ENCODE measurements around the gene PRKCZ. TPM values are rescaled to one million over a fixed set of nuclear protein-coding genes. Genes with fewer than 3 reads are reported as not detected.
"Not testable (repeated sequence)": the region's sequence is repeated elsewhere in the genome, so short reads cannot be mapped to it uniquely, and the experiment has no call there.

PRKCZ gene
- total and polyA plus RNA-seq, 4 experiments from 2014 or later, result 13.5 to 40.7 (median 23.0) TPM

- H3K9me3 ChIP-seq (ENCODE audit: control insufficient read depth in 1 of 2, low read length in 2 of 2), result no peaks in the 10 kb centered on the region
- no peaks in the 10 kb centered on the region for H3K36me3 ChIP-seq (ENCODE audit: insufficient read depth, low read length)
- no peaks in the 10 kb centered on the region for H3K9me3 Mint-ChIP-seq
- ChIA-PET CTCF (ENCODE audit: partially characterized antibody) (no interaction called here), POLR2A (ENCODE audit: partially characterized antibody) (no interaction called here)
- H3K27ac ChIP-seq (ENCODE audit: low read depth, low read length), result no peak overlapping the region
- no peaks in the 10 kb centered on the region for H3K27me3 ChIP-seq (ENCODE audit: insufficient read depth, low read length)
- no peaks in the 10 kb centered on the region for H3K27me3 Mint-ChIP-seq
- no peaks in the 10 kb centered on the region for H3K4me1 ChIP-seq (ENCODE audit: insufficient read depth, low read length)
- no peak overlapping the region for H3K4me3 ChIP-seq (ENCODE audit: low read length in 2 of 2)
- intact Hi-C loops (cut with micrococcal nuclease), result no loop called here
- peaks cover 2 to 4% (median 3%) of the 10 kb centered on the region in 4 donors for H3K4me1 Mint-ChIP-seq
- H3K27ac Mint-ChIP-seq, result no peak overlapping the region
- H3K36me3 Mint-ChIP-seq, result no peaks in the 10 kb centered on the region
- H3K4me3 Mint-ChIP-seq, result no peak overlapping the region
- no peak for DNase-seq
Measured at GRCh38 chr1:2110191-2110737, 60.1 kb downstream of the PRKCZ start.

- ChIA-PET CTCF (ENCODE audit: partially characterized antibody) (no interaction called here), POLR2A (ENCODE audit: partially characterized antibody) (no interaction called here)
Measured at GRCh38 chr1:2110738-2111673, 60.8 kb downstream of the PRKCZ start.

GRCh38 chr1:2111674-2112035, 61.4 kb downstream of the PRKCZ start:
- Histone ChIP-seq H3K27ac (ENCODE audit: low read depth, low read length) (no peak overlapping the region), H3K4me1 (ENCODE audit: insufficient read depth, low read length) (no peaks in the 10 kb centered on the region), H3K4me3 (ENCODE audit: low read length in 2 of 2) (no peak overlapping the region), H3K9me3 (ENCODE audit: control insufficient read depth in 1 of 2, low read length in 2 of 2) (no peaks in the 10 kb centered on the region), H3K27me3 (ENCODE audit: insufficient read depth, low read length) (no peaks in the 10 kb centered on the region), H3K36me3 (ENCODE audit: insufficient read depth, low read length) (no peaks in the 10 kb centered on the region)
- Mint-ChIP-seq H3K36me3 (peaks cover 0 to 4% of the 10 kb centered on the region in 2 donors), H3K9me3 (no peaks in the 10 kb centered on the region), H3K4me3 (no peak overlapping the region), H3K27me3 (no peaks in the 10 kb centered on the region), H3K4me1 (peaks cover 5 to 17% (median 7%) of the 10 kb centered on the region in 4 donors), H3K27ac (no peak overlapping the region)
- ChIA-PET CTCF (ENCODE audit: partially characterized antibody) (no interaction called here), POLR2A (ENCODE audit: partially characterized antibody) (no interaction called here)
- DNase-seq, result no peak
- intact Hi-C loops (cut with micrococcal nuclease), result no loop called here

More at GRCh38 chr1:2110738-2111673, 60.8 kb downstream of the PRKCZ start:
- H3K36me3 ChIP-seq (ENCODE audit: insufficient read depth, low read length), result no peaks in the 10 kb centered on the region
- Mint-ChIP-seq H3K36me3 (no peaks in the 10 kb centered on the region), H3K4me3 (no peak overlapping the region), H3K9me3 (no peaks in the 10 kb centered on the region), H3K27me3 (no peaks in the 10 kb centered on the region), H3K4me1 (peaks cover 3 to 10% (median 6%) of the 10 kb centered on the region in 4 donors), H3K27ac (no peak overlapping the region)
- no peak overlapping the region for H3K4me3 ChIP-seq (ENCODE audit: low read length in 2 of 2)
- H3K27me3 ChIP-seq (ENCODE audit: insufficient read depth, low read length), result no peaks in the 10 kb centered on the region
- H3K4me1 ChIP-seq (ENCODE audit: insufficient read depth, low read length), result no peaks in the 10 kb centered on the region
- no peak for DNase-seq
- H3K9me3 ChIP-seq (ENCODE audit: control insufficient read depth in 1 of 2, low read length in 2 of 2), result no peaks in the 10 kb centered on the region
- intact Hi-C loops (cut with micrococcal nuclease), result no loop called here
- H3K27ac ChIP-seq (ENCODE audit: low read depth, low read length), result no peak overlapping the region

GRCh38 chr1:2112280-2112701, 62.1 kb downstream of the PRKCZ start:
- H3K27me3 ChIP-seq (ENCODE audit: insufficient read depth, low read length), result no peaks in the 10 kb centered on the region
- H3K4me3 ChIP-seq (ENCODE audit: low read length in 2 of 2), result no peak overlapping the region
- no peaks in the 10 kb centered on the region for H3K9me3 ChIP-seq (ENCODE audit: control insufficient read depth in 1 of 2, low read length in 2 of 2)
- Mint-ChIP-seq H3K9me3 (no peaks in the 10 kb centered on the region), H3K4me1 (peaks cover 5 to 17% (median 7%) of the 10 kb centered on the region in 4 donors), H3K27me3 (no peaks in the 10 kb centered on the region), H3K36me3 (peaks cover 0 to 5% of the 10 kb centered on the region in 2 donors), H3K27ac (no peak overlapping the region), H3K4me3 (no peak overlapping the region)
- H3K36me3 ChIP-seq (ENCODE audit: insufficient read depth, low read length), result no peaks in the 10 kb centered on the region
- H3K27ac ChIP-seq (ENCODE audit: low read depth, low read length), result no peak overlapping the region
- no peaks in the 10 kb centered on the region for H3K4me1 ChIP-seq (ENCODE audit: insufficient read depth, low read length)
- POLR2A ChIA-PET (ENCODE audit: partially characterized antibody), result no interaction called here
- CTCF ChIA-PET (ENCODE audit: partially characterized antibody), result interaction anchor here (1.2 kb wide), 1 partner anchor 62 kb away, joined by 3 read pairs; no protein-coding TSS in a partner anchor
- intact Hi-C loops (cut with micrococcal nuclease), result no loop called here
- DNase-seq, result no peak

- Mint-ChIP-seq H3K27ac (peak overlapping the region in 1 of 7 donors; percentile 37), H3K4me1 (peaks cover 5 to 17% (median 8%) of the 10 kb centered on the region in 4 donors), H3K9me3 (peaks cover 0 to 2% (median 0%) of the 10 kb centered on the region in 8 donors), H3K36me3 (peaks cover 0 to 5% of the 10 kb centered on the region in 2 donors), H3K27me3 (no peaks in the 10 kb centered on the region), H3K4me3 (no peak overlapping the region)
- intact Hi-C loops (cut with micrococcal nuclease), result no loop called here
- Histone ChIP-seq H3K4me3 (ENCODE audit: low read length in 2 of 2) (no peak overlapping the region), H3K4me1 (ENCODE audit: insufficient read depth, low read length) (no peaks in the 10 kb centered on the region), H3K36me3 (ENCODE audit: insufficient read depth, low read length) (no peaks in the 10 kb centered on the region), H3K27ac (ENCODE audit: low read depth, low read length) (no peak overlapping the region), H3K9me3 (ENCODE audit: control insufficient read depth in 1 of 2, low read length in 2 of 2) (no peaks in the 10 kb centered on the region), H3K27me3 (ENCODE audit: insufficient read depth, low read length) (no peaks in the 10 kb centered on the region)
- CTCF ChIA-PET (ENCODE audit: partially characterized antibody), result interaction anchor here (2.1 kb wide), 1 partner anchor 27 kb away, joined by 11 read pairs; no protein-coding TSS in a partner anchor
- POLR2A ChIA-PET (ENCODE audit: partially characterized antibody), result no interaction called here
- DNase-seq, result no peak
Measured at GRCh38 chr1:2113620-2114135, 63.5 kb downstream of the PRKCZ start.

GRCh38 chr1:2114635-2115007, 64.4 kb downstream of the PRKCZ start:
- intact Hi-C loops (cut with micrococcal nuclease); H3K4me3 ChIP-seq (ENCODE audit: low read length in 2 of 2); DNase-seq; H3K36me3 Mint-ChIP-seq; H3K27me3 ChIP-seq (ENCODE audit: insufficient read depth, low read length); H3K4me1 ChIP-seq (ENCODE audit: insufficient read depth, low read length); H3K4me3 Mint-ChIP-seq; H3K27me3 Mint-ChIP-seq; H3K27ac Mint-ChIP-seq; H3K9me3 Mint-ChIP-seq; POLR2A ChIA-PET (ENCODE audit: partially characterized antibody); H3K27ac ChIP-seq (ENCODE audit: low read depth, low read length); H3K9me3 ChIP-seq (ENCODE audit: control insufficient read depth in 1 of 2, low read length in 2 of 2); H3K36me3 ChIP-seq (ENCODE audit: insufficient read depth, low read length): not testable (repeated sequence)
- CTCF ChIA-PET (ENCODE audit: partially characterized antibody), result interaction anchor here (1.0 to 2.1 kb wide), 3 partner anchors 16 to 60 kb away, joined by 3 to 11 read pairs (median 8); no protein-coding TSS in a partner anchor
- H3K4me1 Mint-ChIP-seq, result peaks cover 5 to 17% (median 8%) of the 10 kb centered on the region in 4 donors

- no peaks in the 10 kb centered on the region for H3K9me3 ChIP-seq (ENCODE audit: control insufficient read depth in 1 of 2, low read length in 2 of 2)
- H3K9me3 Mint-ChIP-seq, result peaks cover 0 to 2% (median 0%) of the 10 kb centered on the region in 8 donors
- POLR2A ChIA-PET (ENCODE audit: partially characterized antibody), result no interaction called here
- H3K27ac Mint-ChIP-seq, result peak overlapping the region in 1 of 7 donors; percentile 15
- no peak overlapping the region for H3K4me3 ChIP-seq (ENCODE audit: low read length in 2 of 2)
- H3K4me1 ChIP-seq (ENCODE audit: insufficient read depth, low read length), result no peaks in the 10 kb centered on the region
- peak in 1 of 5 donors; percentile 24 for DNase-seq
- intact Hi-C loops (cut with micrococcal nuclease), result no loop called here
- peak overlapping the region in 4 of 8 donors; percentile 30 to 59 (median 45) for H3K4me3 Mint-ChIP-seq
- peaks cover 5 to 17% (median 9%) of the 10 kb centered on the region in 4 donors for H3K4me1 Mint-ChIP-seq
- H3K36me3 Mint-ChIP-seq, result peaks cover 0 to 5% of the 10 kb centered on the region in 2 donors
- no peaks in the 10 kb centered on the region for H3K27me3 ChIP-seq (ENCODE audit: insufficient read depth, low read length)
- no peaks in the 10 kb centered on the region for H3K27me3 Mint-ChIP-seq
- CTCF ChIA-PET (ENCODE audit: partially characterized antibody), result interaction anchor here (0.6 to 2.1 kb wide), 5 partner anchors 16 to 87 kb away, joined by 3 to 11 read pairs (median 3); no protein-coding TSS in a partner anchor
- H3K36me3 ChIP-seq (ENCODE audit: insufficient read depth, low read length), result no peaks in the 10 kb centered on the region
- H3K27ac ChIP-seq (ENCODE audit: low read depth, low read length), result no peak overlapping the region
Measured at GRCh38 chr1:2115008-2115641, 64.9 kb downstream of the PRKCZ start.

Measured in CD4-positive, alpha-beta memory T cell (primary cell).